ENCODE measurements around the gene CAPN5. TPM values are rescaled to one million over a fixed set of nuclear protein-coding genes. Genes with fewer than 3 reads are reported as not detected.

The CAPN5 gene
- total RNA-seq, 1 donor from 2014 or later: 7.4 TPM

- no peaks in the 10 kb centered on the region for H3K9me3 ChIP-seq (ENCODE audit: low read depth)
- no peaks in the 10 kb centered on the region for H3K36me3 Mint-ChIP-seq
- H3K4me3 Mint-ChIP-seq: no peak overlapping the region
These were observed 70.1 kb downstream of the CAPN5 start for GRCh38 chr11:77136784-77137420.

GRCh38 chr11:77137421-77137820, 70.7 kb downstream of the CAPN5 start:
- H4K20me1 ChIP-seq (ENCODE audit: low read depth): no peaks in the 10 kb centered on the region
- H3K4me1 ChIP-seq: peaks cover 9% of the 10 kb centered on the region
- H3K27me3 Mint-ChIP-seq (ENCODE audit: insufficient read depth, low read depth): peaks cover 2% of the 10 kb centered on the region
- DNase-seq (ENCODE audit: low spot score): no peak
- H3K27ac ChIP-seq: no peak overlapping the region
- H3K36me3 ChIP-seq: no peaks in the 10 kb centered on the region
- no peaks in the 10 kb centered on the region for H3K79me2 ChIP-seq (ENCODE audit: low read depth)
- H3K4me3 ChIP-seq: no peak overlapping the region
- H3K36me3 Mint-ChIP-seq: no peaks in the 10 kb centered on the region
- H3K9me3 Mint-ChIP-seq: no peaks in the 10 kb centered on the region
- H3K27ac Mint-ChIP-seq: no peak overlapping the region
- no peak overlapping the region for H3K9ac ChIP-seq
- H3F3A ChIP-seq (ENCODE audit: low read depth): no peaks in the 10 kb centered on the region
- H3K9me3 ChIP-seq (ENCODE audit: low read depth): no peaks in the 10 kb centered on the region
- no peak for TF ChIP-seq EZH2phosphoT487 (IDR thresholded peaks at IDR 0.05)
- TF ChIP-seq CTCF (IDR thresholded peaks at IDR 0.05): no peak
- TF ChIP-seq EZH2 (IDR thresholded peaks at IDR 0.05): no peak
- no peak overlapping the region for H2AFZ ChIP-seq (replicated peaks)
- H3K4me3 Mint-ChIP-seq: no peak overlapping the region
- no peaks in the 10 kb centered on the region for H3K27me3 ChIP-seq
- no peak overlapping the region for H3K4me2 ChIP-seq
- H3K4me1 Mint-ChIP-seq: peaks cover 15% of the 10 kb centered on the region

More at GRCh38 chr11:77136784-77137420, 70.1 kb downstream of the CAPN5 start:
- no peaks in the 10 kb centered on the region for H3K36me3 ChIP-seq
- peak overlapping the region; percentile 22 for H3K27ac Mint-ChIP-seq
- H3K27me3 Mint-ChIP-seq (ENCODE audit: insufficient read depth, low read depth): peaks cover 2% of the 10 kb centered on the region
- no peaks in the 10 kb centered on the region for H3F3A ChIP-seq (ENCODE audit: low read depth)
- no peak overlapping the region for H3K9ac ChIP-seq
- H3K27ac ChIP-seq: no peak overlapping the region
- H3K79me2 ChIP-seq (ENCODE audit: low read depth): no peaks in the 10 kb centered on the region
- H3K4me2 ChIP-seq: no peak overlapping the region
- H4K20me1 ChIP-seq (ENCODE audit: low read depth): no peaks in the 10 kb centered on the region
- TF ChIP-seq EZH2 (IDR thresholded peaks at IDR 0.05) (no peak), EZH2phosphoT487 (IDR thresholded peaks at IDR 0.05) (no peak), CTCF (IDR thresholded peaks at IDR 0.05) (no peak)
- no peaks in the 10 kb centered on the region for H3K9me3 Mint-ChIP-seq
- H3K4me3 ChIP-seq: no peak overlapping the region
- H3K27me3 ChIP-seq: no peaks in the 10 kb centered on the region
- H3K4me1 Mint-ChIP-seq: peaks cover 15% of the 10 kb centered on the region
- H3K4me1 ChIP-seq: peaks cover 9% of the 10 kb centered on the region
- H2AFZ ChIP-seq (replicated peaks): no peak overlapping the region
- no peak for DNase-seq (ENCODE audit: low spot score)

- Mint-ChIP-seq H3K4me3 (no peak overlapping the region), H3K27ac (no peak overlapping the region), H3K9me3 (no peaks in the 10 kb centered on the region), H3K27me3 (ENCODE audit: insufficient read depth, low read depth) (peaks cover 2% of the 10 kb centered on the region), H3K4me1 (peaks cover 17% of the 10 kb centered on the region), H3K36me3 (no peaks in the 10 kb centered on the region)
- H3K27ac ChIP-seq: no peak overlapping the region
- DNase-seq (ENCODE audit: low spot score): no peak
- TF ChIP-seq CTCF (IDR thresholded peaks at IDR 0.05): no peak
- no peak for TF ChIP-seq EZH2 (IDR thresholded peaks at IDR 0.05)
- TF ChIP-seq EZH2phosphoT487 (IDR thresholded peaks at IDR 0.05): no peak
- no peak overlapping the region for H2AFZ ChIP-seq (replicated peaks)
- no peaks in the 10 kb centered on the region for H3K36me3 ChIP-seq
- peaks cover 9% of the 10 kb centered on the region for H3K4me1 ChIP-seq
- H3K27me3 ChIP-seq: no peaks in the 10 kb centered on the region
- H3K9me3 ChIP-seq (ENCODE audit: low read depth): no peaks in the 10 kb centered on the region
- H3K4me2 ChIP-seq: no peak overlapping the region
- H3F3A ChIP-seq (ENCODE audit: low read depth): no peaks in the 10 kb centered on the region
- H3K4me3 ChIP-seq: no peak overlapping the region
- no peak overlapping the region for H3K9ac ChIP-seq
- H3K79me2 ChIP-seq (ENCODE audit: low read depth): no peaks in the 10 kb centered on the region
- no peaks in the 10 kb centered on the region for H4K20me1 ChIP-seq (ENCODE audit: low read depth)
These were observed 71.4 kb downstream of the CAPN5 start for GRCh38 chr11:77138106-77138649.

Data from neural progenitor cell (in vitro differentiated cells).